ENCODE measurements around the gene KCNMA1.
"Not testable (repeated sequence)": the region's sequence is repeated elsewhere in the genome, so short reads cannot be mapped to it uniquely, and the experiment has no call there.

Gene KCNMA1

DNA sequence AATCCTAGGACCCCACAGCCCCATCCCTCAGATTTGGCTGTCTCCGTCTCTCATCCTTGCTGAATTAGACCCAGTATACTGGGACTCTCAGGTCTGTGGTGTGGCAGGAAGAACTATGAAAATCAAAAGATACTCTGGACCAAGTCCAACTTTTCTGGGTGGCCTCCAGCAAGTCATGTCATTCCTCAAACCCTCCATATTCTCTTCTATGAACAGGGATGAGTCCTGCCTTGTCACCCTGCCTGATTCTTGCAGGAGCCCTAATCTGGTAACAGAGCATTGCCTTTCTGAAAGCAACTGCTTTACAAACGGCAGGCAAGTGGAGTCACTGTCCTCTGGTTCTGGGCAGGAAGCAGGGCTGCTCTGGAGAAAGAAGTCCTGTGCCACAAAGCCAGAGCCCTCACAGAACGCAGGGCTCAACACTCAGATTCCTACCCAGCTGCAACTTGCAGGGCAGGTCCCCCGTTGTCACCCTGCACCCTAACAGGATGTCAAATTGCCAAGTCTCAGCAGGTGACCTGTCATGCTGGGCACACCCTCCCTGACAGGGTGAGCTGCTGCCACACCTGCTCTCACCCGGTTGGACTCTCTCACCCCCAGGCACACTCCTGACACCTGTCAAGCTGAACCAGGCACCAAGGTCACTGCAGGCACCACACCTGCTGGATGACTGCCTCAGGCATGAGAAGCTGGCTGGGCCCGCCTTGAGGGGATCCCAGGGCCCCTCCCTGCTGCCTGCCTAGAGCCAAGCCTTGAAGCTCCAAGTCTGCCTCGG, 227.7 kb downstream of the KCNMA1 start:
- in situ Hi-C loops (cut with HindIII; ENCODE audit: low sequenced_read_pairs) = no loop called here

DNA sequence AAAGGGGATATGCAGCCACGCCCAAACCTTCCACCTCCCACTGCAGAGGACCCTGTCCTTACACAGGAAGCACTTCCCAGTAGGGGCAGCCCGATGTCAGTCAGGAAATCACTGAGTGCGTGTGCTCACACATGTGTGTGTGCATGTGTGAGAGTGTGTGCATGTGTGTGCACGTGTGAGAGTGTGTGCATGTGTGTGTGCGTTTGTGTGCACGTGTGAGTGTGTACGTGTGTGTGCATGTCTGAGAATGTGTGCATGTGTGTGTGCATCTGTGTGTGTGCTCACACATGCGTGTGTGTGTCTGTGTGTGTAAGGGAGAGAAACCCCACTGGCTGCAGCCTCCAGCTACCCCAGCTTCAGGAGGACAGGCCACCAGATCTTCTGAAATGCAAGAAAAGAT, 229.3 kb downstream of the KCNMA1 start:
- in situ Hi-C loops (cut with HindIII; ENCODE audit: low sequenced_read_pairs) = no loop called here

DNA sequence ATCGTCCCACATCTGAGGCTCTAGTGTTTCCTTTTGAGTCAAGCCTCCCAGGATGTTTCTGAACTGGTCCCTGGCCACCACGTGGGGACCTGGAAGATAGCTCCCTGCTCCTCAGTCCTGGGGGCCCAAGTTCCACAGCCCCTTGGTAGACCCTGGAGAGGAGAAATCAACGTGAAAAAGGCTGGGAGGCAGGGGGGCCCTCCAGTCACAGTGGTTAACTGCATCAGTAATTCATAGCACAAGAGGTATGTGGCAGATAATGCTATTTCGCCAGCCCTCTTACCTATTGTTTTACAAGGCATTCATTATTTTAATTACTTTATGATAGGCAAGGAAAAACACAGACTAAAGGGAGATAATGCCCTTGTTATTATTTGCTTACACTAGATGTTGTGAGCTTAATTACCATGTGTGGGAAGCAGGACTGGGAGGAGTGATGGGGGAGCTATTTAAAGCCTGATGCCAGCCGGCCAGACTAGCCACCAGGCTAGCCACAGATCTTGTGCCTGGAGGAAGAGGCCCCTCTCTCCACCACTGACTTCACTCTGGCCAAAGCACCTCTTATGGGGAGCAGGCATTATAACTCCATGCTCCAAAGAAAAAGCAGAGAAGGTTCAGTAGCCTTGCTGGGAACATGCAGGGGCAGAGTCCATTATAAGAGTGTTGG, 230.7 kb downstream of the KCNMA1 start:
- in situ Hi-C loops (cut with HindIII; ENCODE audit: low sequenced_read_pairs) = no loop called here

DNA sequence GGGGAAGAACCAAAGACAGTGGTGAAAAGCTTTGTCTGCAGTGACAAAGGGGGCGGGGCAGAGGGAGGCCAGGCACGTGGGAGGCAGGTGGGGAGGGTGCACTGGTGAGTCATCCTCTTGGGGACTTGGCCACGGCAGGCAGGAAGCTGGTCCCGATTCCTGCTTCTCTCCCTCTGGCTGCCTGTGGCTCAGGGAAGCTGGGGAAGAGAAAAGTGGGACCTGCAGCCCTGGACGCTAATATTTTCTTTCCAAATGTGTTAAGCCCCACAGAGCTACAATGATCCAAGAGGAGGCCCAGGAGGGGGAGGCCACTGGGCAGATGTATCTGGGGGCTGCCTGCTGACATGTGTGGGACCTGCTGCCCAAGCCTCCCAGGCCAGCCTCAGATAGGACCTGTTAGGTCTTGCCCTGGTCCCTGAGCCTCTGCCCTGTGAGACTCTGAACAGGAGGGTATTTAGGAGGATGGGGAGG, 231.8 kb downstream of the KCNMA1 start:
- in situ Hi-C loops (cut with HindIII; ENCODE audit: low sequenced_read_pairs) = no loop called here

DNA sequence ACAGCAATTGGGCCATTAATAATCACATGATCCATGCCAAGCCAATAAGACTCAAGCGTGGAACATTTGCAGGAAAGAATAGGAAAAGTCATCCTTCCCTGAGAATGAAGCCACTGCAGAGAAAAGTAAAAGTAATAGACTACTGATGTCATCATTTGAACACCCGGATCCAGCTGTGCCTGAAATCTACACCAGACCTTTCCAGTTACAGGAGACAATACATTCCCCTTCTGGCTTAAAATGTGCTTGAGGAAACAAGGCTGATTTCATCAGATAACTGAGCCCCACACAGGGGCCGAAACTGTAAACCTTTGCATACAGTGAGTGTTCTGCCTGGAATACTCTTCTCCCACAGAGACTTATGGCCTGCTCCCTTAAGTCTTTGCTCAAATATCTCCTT, 232.8 kb downstream of the KCNMA1 start:
- in situ Hi-C loops (cut with HindIII; ENCODE audit: low sequenced_read_pairs) = no loop called here

DNA sequence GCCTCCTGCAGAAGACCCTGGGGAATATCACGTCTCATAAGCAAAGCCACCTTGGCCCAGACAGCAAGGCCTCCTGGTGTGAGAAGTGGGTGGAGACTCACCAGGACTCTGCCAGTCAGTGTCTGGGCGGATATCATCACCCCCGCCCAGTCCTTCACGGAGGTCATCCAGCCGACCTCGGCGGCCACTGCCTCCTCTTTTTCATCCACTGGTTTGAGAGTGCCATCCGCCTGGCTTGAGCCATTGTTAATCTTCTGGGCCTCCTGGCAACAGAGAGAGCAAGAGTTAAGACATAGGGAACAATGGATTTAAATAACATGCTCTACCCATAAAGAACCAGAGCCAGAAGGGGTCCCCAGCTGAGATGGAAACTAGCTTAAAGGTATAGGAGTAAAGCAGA, 233.8 kb downstream of the KCNMA1 start:
- in situ Hi-C loops (cut with HindIII; ENCODE audit: low sequenced_read_pairs) = no loop called here

DNA sequence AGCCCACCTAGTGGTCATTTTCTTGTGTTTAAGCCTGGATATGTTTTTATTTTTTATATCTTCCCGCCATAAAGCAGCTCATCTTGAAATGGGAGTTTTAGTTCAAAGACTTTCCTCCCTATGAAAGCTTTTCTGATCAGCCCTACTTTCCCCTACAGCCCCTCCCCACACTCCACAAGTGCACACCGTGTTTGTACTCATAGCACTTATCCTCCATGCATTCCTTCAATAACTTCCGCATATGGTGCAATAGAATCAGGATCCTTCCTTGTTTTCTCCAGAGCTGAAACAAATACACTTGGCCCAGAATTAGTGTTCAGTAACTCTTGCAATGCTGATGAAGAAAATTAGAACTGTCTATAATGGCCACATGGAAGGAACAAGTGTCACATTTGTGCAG, 235.9 kb downstream of the KCNMA1 start:
- in situ Hi-C loops (cut with HindIII; ENCODE audit: low sequenced_read_pairs) = no loop called here

DNA sequence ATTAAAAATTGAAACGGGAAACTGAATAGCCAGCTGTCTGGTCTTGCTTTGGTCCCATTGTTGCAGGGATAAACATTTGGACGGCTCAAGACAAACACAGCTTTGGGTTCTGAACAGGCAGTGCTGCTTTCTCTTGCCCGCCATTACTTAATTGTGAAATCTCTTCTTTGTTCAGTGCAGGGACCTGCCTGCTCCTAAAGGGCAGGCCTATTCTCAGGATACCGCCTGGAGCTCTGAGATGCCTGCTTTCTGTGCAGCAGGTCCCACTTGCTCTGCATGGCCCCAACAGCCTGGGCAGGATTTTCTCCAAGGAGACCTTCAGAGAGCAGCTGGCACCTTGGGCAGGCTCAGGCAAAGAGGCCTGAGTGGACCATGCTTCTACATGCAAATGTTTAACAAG, 237.6 kb downstream of the KCNMA1 start:
- in situ Hi-C loops (cut with HindIII; ENCODE audit: low sequenced_read_pairs) = no loop called here

DNA sequence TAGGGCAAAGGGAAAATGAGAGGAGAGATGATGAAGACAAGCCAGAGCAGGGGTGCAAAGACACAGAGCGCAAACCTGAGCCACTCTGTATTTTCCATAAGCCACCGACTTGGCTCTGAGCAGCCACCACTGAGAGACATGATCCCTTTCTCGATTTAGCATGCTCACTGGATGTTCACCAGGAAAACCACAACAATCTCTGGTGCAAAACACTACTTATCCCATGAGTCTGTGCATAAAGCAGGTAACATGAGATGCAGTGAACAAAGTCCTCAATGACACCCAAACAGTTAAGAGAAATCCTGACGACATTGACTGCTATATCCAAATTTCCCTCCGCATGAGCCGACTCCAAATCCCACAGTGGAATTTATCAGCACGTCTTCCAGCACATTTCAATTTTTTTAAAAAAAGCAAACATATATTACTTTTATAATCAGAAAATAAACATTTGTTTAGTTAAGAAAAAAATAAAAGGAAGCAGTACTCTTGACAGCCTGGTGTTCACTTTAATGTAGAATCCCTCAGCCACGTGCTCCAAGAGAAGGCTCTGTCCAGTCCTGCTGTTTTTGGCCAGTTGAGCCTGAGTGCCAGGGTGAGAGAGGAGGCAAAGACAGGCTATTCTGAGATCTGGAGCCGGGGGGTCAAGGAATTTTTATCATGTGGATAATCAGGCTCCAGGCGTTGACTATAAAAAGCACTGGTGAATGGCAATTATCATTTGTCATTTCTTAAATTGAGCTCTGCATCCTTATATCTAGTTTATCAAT, 238.4 kb downstream of the KCNMA1 start:
- in situ Hi-C loops (cut with HindIII; ENCODE audit: low sequenced_read_pairs) = no loop called here

DNA sequence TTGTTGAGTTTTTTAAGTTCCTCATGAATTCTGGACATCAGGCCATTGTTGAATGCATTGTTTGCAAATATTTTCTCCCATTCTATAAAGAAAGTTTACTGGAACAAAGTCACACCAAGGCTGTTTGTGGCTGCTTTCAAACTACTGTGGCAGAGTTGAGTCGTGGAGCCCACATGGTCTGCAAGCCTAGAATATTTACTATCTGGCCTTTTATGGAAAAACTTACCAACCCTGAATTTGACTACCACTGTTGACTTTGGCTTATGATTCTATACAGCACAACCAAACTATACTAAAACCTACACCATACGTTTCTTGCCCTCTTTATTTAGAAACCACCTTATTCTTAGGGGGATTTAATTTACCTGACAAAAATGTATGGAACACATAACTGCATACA, 239.1 kb downstream of the KCNMA1 start:
- in situ Hi-C loops (cut with HindIII; ENCODE audit: low sequenced_read_pairs) = no loop called here

DNA sequence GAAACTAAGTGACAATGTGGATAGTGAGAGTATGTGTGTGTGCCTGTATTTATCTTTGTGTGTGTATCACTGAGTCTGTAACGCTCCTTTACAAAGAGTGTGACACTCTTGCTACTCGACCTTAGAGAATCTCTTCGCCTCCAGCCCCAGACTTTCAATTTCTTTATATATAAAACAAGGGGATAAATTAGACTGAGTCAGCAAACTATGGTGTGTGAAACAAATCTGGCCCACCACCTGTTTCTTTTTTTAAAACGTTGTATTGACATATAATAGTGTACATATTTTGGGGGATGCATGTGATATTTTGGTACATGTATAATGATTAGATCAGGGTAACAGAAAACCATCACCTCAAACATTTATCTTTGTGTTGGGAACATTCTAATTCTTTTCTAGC, 240.5 kb downstream of the KCNMA1 start:
- in situ Hi-C loops (cut with HindIII; ENCODE audit: low sequenced_read_pairs) = no loop called here

DNA sequence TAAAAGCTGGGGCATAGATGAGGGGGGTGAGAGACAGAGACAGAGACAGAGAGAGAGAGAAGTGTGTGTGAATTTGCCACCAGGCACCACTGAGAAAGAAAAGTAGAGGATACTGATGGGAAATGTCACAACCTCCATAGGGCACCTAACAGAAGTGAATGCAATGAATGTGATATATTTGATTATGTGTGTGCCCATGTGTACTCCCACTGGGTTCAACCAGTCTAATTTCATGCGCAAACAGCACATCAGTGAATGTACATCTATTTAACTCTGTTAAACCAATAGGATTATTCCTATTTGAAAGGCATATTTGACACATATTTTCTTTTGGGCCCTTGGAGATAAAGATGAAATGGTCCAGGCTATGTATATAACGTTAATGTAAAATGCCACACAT, 241.3 kb downstream of the KCNMA1 start:
- in situ Hi-C loops (cut with HindIII; ENCODE audit: low sequenced_read_pairs) = no loop called here

DNA sequence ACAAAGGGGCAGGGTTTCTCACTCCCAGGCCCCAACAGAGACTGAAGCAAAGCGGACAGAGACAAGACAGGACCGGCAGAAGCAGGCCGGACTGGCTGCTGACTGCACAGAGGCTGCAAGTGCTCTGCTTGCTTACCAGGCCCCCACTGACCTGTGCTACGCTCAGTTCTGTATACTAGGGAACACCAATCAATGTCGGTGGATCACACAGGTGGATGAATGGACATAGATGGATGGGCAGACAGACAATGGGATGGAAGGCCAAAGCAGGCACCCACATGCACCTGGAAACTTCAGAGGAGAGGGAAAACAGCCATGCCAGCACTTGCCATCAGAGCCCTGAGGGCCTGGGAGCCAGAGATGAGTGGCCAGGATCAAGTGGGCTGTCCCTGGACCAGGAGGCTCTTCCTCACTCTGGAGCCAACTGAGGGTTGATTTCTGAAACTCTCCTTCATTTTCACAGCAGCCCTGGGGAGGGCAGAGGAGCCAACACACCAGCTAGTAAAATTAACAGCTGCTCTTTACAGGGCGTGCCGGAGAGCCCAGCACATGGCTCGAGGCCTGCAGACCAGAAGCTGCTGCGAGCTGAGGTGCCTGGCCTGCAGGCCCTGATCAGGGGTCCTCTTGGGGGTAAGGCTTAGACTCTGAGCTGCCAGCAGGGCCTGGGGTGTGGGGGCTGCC, 243.6 kb downstream of the KCNMA1 start:
- in situ Hi-C loops (cut with HindIII; ENCODE audit: low sequenced_read_pairs) = no loop called here

DNA sequence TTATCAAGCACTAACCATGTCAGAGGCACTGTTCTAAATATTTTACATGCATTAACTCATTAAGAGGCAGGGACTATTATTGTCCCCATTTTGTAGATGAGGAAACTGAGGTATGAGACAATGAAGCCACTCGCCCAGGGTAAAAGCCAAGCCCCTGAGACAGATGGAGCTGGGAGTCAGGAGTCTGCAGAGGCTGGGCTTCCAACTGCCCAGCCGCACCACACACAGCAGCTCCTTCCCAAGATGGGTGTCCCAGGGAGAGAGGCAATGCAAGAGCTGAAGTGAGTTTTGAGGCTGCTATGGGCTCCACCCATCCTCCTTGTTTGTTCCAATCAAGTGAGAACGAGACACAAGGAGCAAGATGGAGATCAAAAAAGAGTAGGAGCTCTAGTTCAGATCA, 244.2 kb downstream of the KCNMA1 start:
- in situ Hi-C loops (cut with HindIII; ENCODE audit: low sequenced_read_pairs) = no loop called here

DNA sequence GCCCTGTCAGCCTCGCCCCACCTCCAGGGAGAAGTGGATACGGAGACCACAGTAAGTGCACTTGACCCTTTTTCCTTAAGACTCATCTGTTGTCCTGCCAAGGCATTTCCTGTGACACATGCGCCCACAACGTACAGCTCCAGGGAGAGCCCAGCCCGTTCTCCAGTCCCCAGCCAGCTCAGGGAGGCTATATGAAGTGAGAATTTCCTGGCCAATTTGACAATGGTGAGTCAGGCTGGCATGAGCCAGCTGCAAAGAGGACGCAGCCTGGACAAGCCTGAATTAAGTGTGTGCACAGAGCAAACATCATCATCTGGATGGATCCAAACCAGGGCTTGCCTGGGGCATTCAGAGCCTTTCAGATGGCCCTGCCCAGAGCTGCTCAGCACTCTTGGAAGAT, 244.8 kb downstream of the KCNMA1 start:
- in situ Hi-C loops (cut with HindIII; ENCODE audit: low sequenced_read_pairs) = no loop called here

DNA sequence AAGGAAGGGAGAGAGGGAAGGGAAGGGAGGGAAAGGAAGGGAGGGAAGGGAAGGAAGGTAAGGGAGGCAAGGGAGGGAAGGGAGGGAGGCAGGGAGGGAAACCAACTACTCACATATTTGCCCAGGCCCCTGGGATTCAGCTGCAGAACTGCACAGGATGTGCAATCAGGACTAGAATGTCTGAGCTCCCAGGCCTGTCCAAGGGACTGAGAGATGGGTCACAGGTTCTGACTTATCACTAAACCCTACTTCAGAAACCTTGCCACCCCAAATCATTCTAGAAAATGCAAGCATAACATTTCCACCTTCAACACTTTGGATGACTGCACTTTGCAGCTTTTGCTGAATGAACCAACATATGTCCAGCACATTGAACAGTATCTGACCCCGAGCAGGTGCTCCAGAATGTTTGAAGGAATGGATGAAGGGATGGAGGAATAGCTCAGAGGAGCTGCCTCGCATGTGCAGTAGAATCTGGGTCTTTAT, 245.3 kb downstream of the KCNMA1 start:
- in situ Hi-C loops (cut with HindIII; ENCODE audit: low sequenced_read_pairs) = no loop called here

DNA sequence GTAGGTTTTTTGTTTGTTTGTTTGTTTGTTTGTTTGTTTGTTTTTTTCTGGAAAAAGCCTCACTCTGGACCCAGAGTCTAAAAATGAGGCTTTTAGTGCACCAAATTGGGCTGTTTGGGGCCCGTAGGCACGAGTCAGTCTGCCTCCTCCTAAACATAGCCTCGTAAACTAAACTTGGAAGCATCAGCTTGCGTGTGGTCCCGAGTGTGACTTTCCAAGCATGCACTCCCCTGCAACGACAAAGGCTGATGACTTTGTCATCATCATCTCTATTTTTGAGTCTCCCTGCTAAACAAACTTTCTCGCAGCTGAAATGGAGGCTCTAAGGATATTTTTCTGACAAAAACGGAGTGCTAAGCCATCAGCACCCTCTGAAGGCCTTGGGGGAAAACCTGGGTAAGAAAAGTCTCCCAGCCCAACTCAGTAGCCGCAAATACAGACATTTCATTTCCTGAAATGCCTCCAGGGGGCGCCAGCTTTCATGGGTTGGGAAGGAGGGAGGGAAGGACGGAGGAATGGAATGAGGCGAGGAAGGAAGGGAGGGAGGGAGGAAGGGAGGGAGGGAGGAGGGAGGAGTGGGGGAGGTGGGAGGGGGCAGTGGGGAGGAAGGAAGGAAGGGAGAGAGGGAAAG, 245.9 kb downstream of the KCNMA1 start:
- in situ Hi-C loops (cut with HindIII; ENCODE audit: low sequenced_read_pairs) = no loop called here

DNA sequence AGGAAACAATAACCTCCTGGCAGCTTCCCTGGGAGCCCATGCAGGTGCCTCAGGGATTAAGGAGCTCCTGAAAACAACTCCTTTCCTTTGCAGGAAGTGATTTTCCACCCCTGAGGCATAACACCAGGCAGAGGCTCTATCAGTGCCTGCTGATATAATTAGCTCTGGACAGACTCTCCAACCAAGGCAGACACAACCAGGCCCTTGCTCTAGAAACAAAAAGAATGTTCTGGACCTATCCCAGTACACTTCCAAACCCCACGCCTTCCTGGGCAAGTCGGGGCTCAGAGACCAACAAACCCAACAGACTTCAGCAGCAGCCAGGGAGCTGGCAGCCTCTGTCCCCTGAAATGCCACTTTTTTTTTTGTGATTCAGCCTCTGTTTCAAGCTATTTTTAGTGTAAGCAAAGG, 247.1 kb downstream of the KCNMA1 start:
- in situ Hi-C loops (cut with HindIII; ENCODE audit: low sequenced_read_pairs) = no loop called here

DNA sequence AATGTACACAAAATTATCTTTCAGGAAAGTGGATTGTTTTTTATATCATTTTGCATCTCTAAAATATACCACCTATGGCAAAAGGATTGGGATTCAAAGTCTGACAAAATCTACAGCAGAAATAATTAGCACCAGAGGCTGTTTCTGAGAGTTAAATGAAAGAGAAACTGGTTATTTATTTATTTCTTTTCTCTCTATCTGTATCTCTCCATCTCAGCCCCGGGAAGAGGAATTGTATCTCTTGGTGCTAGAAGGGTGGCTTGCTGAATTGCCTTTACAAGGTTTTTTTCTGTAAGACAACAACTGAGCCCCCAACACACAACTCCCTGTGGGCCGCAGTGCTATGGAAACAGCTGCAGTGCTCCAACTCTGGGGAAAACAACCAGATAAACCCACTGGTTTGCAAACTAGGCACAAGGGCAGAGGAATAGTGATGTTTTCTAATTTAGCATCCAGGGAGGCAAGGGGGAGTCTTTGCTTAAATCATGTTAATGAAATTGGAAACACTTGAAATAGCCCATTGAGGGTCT, 249.0 kb downstream of the KCNMA1 start:
- in situ Hi-C loops (cut with HindIII; ENCODE audit: low sequenced_read_pairs) = no loop called here

DNA sequence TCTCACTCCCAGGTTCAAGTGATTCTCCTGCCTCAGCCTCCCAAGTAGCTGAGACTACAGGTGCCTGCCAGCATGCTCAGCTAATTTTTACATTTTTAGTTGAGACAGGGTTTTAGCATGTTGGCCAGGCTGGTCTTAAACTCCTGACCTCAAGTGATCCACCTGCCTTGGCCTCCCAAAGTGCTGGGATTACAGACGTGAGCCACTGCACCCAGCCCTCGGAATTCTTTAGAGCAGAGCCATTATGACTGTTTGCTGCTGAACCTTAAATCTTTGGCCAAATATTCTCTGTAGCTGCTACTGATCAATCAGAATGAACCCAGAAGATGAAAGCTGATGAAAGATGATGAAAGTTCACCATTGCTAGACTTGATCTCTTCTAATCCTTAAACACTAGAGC, 249.9 kb downstream of the KCNMA1 start:
- in situ Hi-C loops (cut with HindIII; ENCODE audit: low sequenced_read_pairs) = not testable (repeated sequence)
